ENCODE measurements around the gene ARSK. TPM values are rescaled to one million over a fixed set of nuclear protein-coding genes. Genes with fewer than 3 reads are reported as not detected.

ARSK gene
- total and polyA plus RNA-seq, 2 of the 4 experiments (the other 2 are of a cell fraction) = 15.1 to 22.0 TPM

DNA sequence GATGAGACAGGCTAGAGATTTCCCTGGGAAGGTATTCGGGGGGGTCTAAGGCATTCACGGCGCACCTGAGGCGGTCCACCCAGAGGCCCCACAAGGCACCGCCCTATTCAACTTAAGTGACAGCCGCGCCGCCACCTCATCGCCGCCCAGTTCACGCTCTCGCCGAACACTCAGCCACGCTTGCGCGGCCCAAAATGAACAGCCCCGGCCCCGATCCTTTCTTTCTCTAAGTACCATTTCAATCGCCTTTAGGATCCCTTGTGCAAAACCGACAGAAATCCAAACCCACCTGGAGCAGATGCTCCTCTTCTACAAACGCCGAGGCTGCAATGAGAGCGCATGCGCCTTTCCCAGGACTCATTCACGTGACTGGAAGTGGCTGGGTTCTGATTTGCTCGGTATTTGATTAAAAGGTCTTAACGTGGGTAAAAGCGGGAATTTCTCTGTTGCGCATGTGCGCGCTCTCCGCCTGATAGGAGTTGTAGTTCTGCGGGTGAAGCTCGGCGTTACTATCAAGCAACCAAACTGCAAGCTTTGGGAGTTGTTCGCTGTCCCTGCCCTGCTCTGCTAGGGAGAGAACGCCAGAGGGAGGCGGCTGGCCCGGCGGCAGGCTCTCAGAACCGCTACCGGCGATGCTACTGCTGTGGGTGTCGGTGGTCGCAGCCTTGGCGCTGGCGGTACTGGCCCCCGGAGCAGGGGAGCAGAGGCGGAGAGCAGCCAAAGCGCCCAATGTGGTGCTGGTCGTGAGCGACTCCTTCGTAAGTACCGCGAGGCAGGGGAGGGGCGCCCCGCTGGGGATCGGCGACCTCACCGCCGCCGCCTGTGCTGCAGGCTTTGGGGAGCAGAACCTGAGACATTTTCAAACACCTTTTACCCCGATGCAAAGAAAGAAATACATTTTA is at the start of gene ARSK, which contains the start of gene SKIC3 (continued):
- TF ChIP-seq SMC3 (IDR thresholded peaks at IDR 0.05; ENCODE audit: low read depth, low read length) (0 out of 2 replicates have a peak, but pooled peaks have one; percentile 38), POLR2A (IDR thresholded peaks at IDR 0.05; ENCODE audit: low read depth, low read length) (peak; percentile 67)

DNA sequence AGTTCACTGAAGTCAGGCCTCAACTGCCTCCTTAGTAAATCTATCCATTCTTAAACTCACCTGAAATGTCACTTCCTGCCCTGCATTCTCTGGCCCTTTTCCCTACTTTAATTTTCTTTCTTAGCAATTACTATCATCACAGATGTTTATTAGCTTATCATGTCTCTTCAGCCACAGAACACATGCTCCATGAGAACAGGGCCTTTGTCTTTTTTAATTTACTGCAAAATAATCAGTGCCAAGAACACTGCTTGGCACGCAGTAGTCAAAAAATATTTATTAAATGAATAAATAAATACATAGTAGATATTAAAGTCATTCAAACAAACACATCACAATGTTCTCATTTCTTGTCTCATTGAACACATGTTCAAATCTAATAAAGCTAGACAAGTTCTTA is 46.4 kb upstream of the ARSK start:
- CTCF ChIA-PET = interaction anchor here (0.7 kb wide), 1 partner anchor 33 kb away, joined by 3 read pairs; no protein-coding TSS in a partner anchor
- Histone ChIP-seq H2AK5ac (ENCODE audit: low read depth, low read length) (no peak overlapping the region), H3K14ac (replicated peaks; ENCODE audit: low read depth, low read length) (no peak overlapping the region), H4K20me1 (ENCODE audit: insufficient read depth, low read length) (no peaks in the 10 kb centered on the region; the same call in 1 of the 2 replicates), H3K9me3 (ENCODE audit: control insufficient read depth, insufficient read depth, low read length) (no peaks in the 10 kb centered on the region), H4K8ac (ENCODE audit: low read depth in 2 of 2, low read length in 2 of 2) (no peak overlapping the region), H3K23ac (ENCODE audit: low read depth, low read length) (no peak overlapping the region), H3K27me3 (ENCODE audit: control insufficient read depth, insufficient read depth, low read length) (no peaks in the 10 kb centered on the region), H2BK15ac (ENCODE audit: low read depth, low read length) (no peak overlapping the region), H3K56ac (ENCODE audit: extremely low read depth, insufficient read depth, low read length) (no peak overlapping the region), H3K79me1 (ENCODE audit: low read depth in 1 of 2, low read length in 2 of 2) (peaks cover 4 to 8% of the 10 kb centered on the region in 2 experiments; a peak in 1 of 4 replicates), H3K9ac (ENCODE audit: low read depth, low read length) (no peak overlapping the region), H2AK9ac (replicated peaks; ENCODE audit: low read depth, low read length, poor library complexity) (no peak overlapping the region), H2BK120ac (ENCODE audit: low read depth, low read length) (no peak overlapping the region), H2BK20ac (ENCODE audit: low read depth, low read length) (no peak overlapping the region), H4K5ac (ENCODE audit: low read depth, low read length) (no peak overlapping the region), H3K4me2 (ENCODE audit: low read depth, low read length) (no peak overlapping the region), H2BK5ac (ENCODE audit: low read depth, low read length, poor library complexity, severe bottlenecking) (no peak overlapping the region), H4K91ac (ENCODE audit: insufficient read depth, low read depth, low read length) (no peak overlapping the region), H3K4ac (ENCODE audit: low read depth, low read length) (no peak overlapping the region), H3K9me1 (ENCODE audit: insufficient read depth, low read length) (no peaks in the 10 kb centered on the region), H2AFZ (replicated peaks; ENCODE audit: low read length, poor library complexity) (no peak overlapping the region), H3K36me3 (ENCODE audit: control insufficient read depth, insufficient read depth, low read length) (peaks cover 26% of the 10 kb centered on the region), H3K27ac (ENCODE audit: insufficient read depth, low read length) (peak overlapping the region; percentile 29; the same call in 1 of the 2 replicates), H3K4me3 (ENCODE audit: insufficient read depth, low read depth, low read length) (no peak overlapping the region), H3K18ac (ENCODE audit: low read depth, low read length) (peak overlapping the region; percentile 16; the same call in 1 of the 2 replicates), H3K4me1 (ENCODE audit: control insufficient read depth, insufficient read depth, low read length) (peaks cover 7% of the 10 kb centered on the region)
- dilution Hi-C loops (cut with HindIII; ENCODE audit: low sequenced_read_pairs, unreplicated experiment) (no loop called here), in situ Hi-C loops (cut with MboI; ENCODE audit: low sequenced_read_pairs) (no loop called here), intact Hi-C loops (cut with micrococcal nuclease) (no loop called here)
- BruUV-seq (replicated peaks) = no TSS peak
- no peak for DNase-seq
- ATAC-seq (ENCODE audit: low read depth) = no peak
- WGBS, 2 experiments (ENCODE audit: extremely low coverage in 2 of 2, insufficient read length in 1 of 2) = no CpG with 5 or more reads among the region's 1 CpG
- POLR2A ChIA-PET (ENCODE audit: unreplicated experiment) = no interaction called here
- TF ChIP-seq MAFK (IDR thresholded peaks at IDR 0.05; ENCODE audit: low read depth, low read length) (no peak), MAZ (IDR thresholded peaks at IDR 0.05; ENCODE audit: borderline replicate concordance, low read depth, low read length) (no peak), NFE2L2 (IDR thresholded peaks at IDR 0.05; ENCODE audit: low read depth, low read length) (no peak), RCOR1 (IDR thresholded peaks at IDR 0.05; ENCODE audit: insufficient replicate concordance, low read length) (no peak), FOS (IDR thresholded peaks at IDR 0.05; ENCODE audit: low read depth, low read length) (no peak), BHLHE40 (IDR thresholded peaks at IDR 0.05; ENCODE audit: low read depth, low read length) (no peak), RFX5 (IDR thresholded peaks at IDR 0.05; ENCODE audit: low read depth, low read length) (no peak), CEBPB (IDR thresholded peaks at IDR 0.05; ENCODE audit: low read depth, low read length) (no peak), POLR2A (IDR thresholded peaks at IDR 0.05; ENCODE audit: low read depth, low read length) (no peak), SMC3 (IDR thresholded peaks at IDR 0.05; ENCODE audit: low read depth, low read length) (no peak), CHD1 (IDR thresholded peaks at IDR 0.05; ENCODE audit: low read depth, low read length) (no peak), RAD21 (IDR thresholded peaks at IDR 0.05; ENCODE audit: low read length) (no peak)
- TF ChIP-seq, protein P1, sequence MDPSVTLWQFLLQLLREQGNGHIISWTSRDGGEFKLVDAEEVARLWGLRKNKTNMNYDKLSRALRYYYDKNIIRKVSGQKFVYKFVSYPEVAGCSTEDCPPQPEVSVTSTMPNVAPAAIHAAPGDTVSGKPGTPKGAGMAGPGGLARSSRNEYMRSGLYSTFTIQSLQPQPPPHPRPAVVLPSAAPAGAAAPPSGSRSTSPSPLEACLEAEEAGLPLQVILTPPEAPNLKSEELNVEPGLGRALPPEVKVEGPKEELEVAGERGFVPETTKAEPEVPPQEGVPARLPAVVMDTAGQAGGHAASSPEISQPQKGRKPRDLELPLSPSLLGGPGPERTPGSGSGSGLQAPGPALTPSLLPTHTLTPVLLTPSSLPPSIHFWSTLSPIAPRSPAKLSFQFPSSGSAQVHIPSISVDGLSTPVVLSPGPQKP (IDR thresholded peaks at IDR 0.05; ENCODE audit: borderline replicate concordance, low read depth, low read length) = no peak
